Measurements from ENCODE around the gene ERRFI1. TPM values are rescaled to one million over a fixed set of nuclear protein-coding genes. Genes with fewer than 3 reads are reported as not detected.
A peak's percentile ranks its signal among the peaks of the same experiment; 100 is the strongest.

The ERRFI1 gene
- polyA plus RNA-seq, 3 donors = 0.08 to 1.5 (median 0.28) TPM

- peak overlapping the region; percentile 75 for H3K4me2 ChIP-seq (replicated peaks; ENCODE audit: extremely low read depth, low read length, poor library complexity, severe bottlenecking)
- no peaks in the 10 kb centered on the region for H3K9me3 ChIP-seq (replicated peaks in 1 of 2; ENCODE audit: control insufficient read depth in 1 of 2, insufficient read depth in 1 of 2, low read length in 2 of 2)
- peak overlapping the region; percentile 54 to 93 (median 73) for H3K4me3 ChIP-seq (replicated peaks in 1 of 3; ENCODE audit: low read depth in 2 of 3, low read length in 3 of 3)
- H3K27me3 Mint-ChIP-seq (ENCODE audit: low read depth in 3 of 3) = peaks cover 0 to 3% (median 0%) of the 10 kb centered on the region in 3 donors
- H3K36me3 ChIP-seq (replicated peaks in 1 of 2; ENCODE audit: control insufficient read depth in 1 of 2, insufficient read depth in 2 of 2, low read length in 2 of 2) = peaks cover 37 to 41% of the 10 kb centered on the region in 2 donors
- H3K36me3 Mint-ChIP-seq = peaks cover 38 to 41% of the 10 kb centered on the region in 2 donors
- peak overlapping the region; percentile 73 for H2AFZ ChIP-seq (ENCODE audit: insufficient read depth, low read depth, low read length, poor library complexity, severe bottlenecking)
- H3K79me2 ChIP-seq (ENCODE audit: insufficient read depth, low read length) = peaks cover 57% of the 10 kb centered on the region
- peaks cover 21% of the 10 kb centered on the region for H4K20me1 ChIP-seq (ENCODE audit: insufficient read depth, low read length)
- peak overlapping the region; percentile 88 to 96 for H3K27ac ChIP-seq (ENCODE audit: low read depth in 1 of 2, low read length in 2 of 2)
- TF ChIP-seq CTCF (IDR thresholded peaks at IDR 0.05) = no peak
- WGBS (ENCODE audit: insufficient coverage) = 0% methylated on average over 3 of the region's 10 CpGs
- no peaks in the 10 kb centered on the region for H3K27me3 ChIP-seq (ENCODE audit: control insufficient read depth in 2 of 2, insufficient read depth in 2 of 2, low read length in 2 of 2)
- peaks cover 25 to 29% of the 10 kb centered on the region in 2 donors for H3K4me1 ChIP-seq (ENCODE audit: control insufficient read depth in 1 of 2, insufficient read depth in 2 of 2, low read length in 2 of 2)
- peak in 1 of 3 donors; percentile 67 for DNase-seq
- peaks cover 0 to 2% (median 0%) of the 10 kb centered on the region in 7 donors for H3K9me3 Mint-ChIP-seq
- intact Hi-C loops (cut with micrococcal nuclease) = loop anchor here (5.0 to 10.0 kb wide), 2 partner anchors 180 to 187 kb away; partner anchors contain the start of genes PER3 (in 1 of the 2) and VAMP3 (in 1 of the 2)
- H3K9ac ChIP-seq (ENCODE audit: insufficient read depth, low read length, poor library complexity, severe bottlenecking) = peak overlapping the region; percentile 94
- peak overlapping the region; percentile 93 to 96 for H3K4me3 Mint-ChIP-seq
- peaks cover 22% of the 10 kb centered on the region for H3K4me1 Mint-ChIP-seq
- peak overlapping the region; percentile 95 to 99 (median 96) for H3K27ac Mint-ChIP-seq
Measured at GRCh38 chr1:7962014-7962335, 64.1 kb downstream of the ERRFI1 start.

Small RNAs within 50 kb of the gene (small RNA-seq; reads per million reads assigned to genes)
- not detected for gene RF00019 (ENCODE audit: insufficient read length, low read depth)

Other genes starting within 250 kb of the ERRFI1 start
- 1 to 10 TPM in 2 of 3 donors, under 1 TPM in 1; 0.46 to 2.3 (median 2.0) TPM for gene PER3, start 242.0 kb downstream of the ERRFI1 start, polyA plus RNA-seq
- under 1 TPM in 1 of 3 donors, not detected in 2; 0.11 TPM for gene UTS2, start 173.2 kb downstream of the ERRFI1 start, polyA plus RNA-seq
- 1 to 10 TPM; 1.1 to 2.6 (median 2.6) TPM for gene TNFRSF9, start 85.5 kb downstream of the ERRFI1 start, polyA plus RNA-seq
- 100 to 1,000 TPM; 116 to 391 (median 353) TPM for gene PARK7, start 64.6 kb downstream of the ERRFI1 start, polyA plus RNA-seq